HG03108 (cell line): ENCODE results near the gene JMJD1C.
A peak's percentile ranks its signal among the peaks of the same experiment; 100 is the strongest.
"Not testable (repeated sequence)": the region's sequence is repeated elsewhere in the genome, so short reads cannot be mapped to it uniquely, and the experiment has no call there.

Source experiments
- ATAC-seq: cut with Tn5 transposase; IDR thresholded peaks from one replicate; pipeline ENCODE4 v1.9.1; 2021; ENCODE audit warnings: moderate library complexity; ENCODE audit not compliant: unreplicated experiment

Gene JMJD1C

GRCh38 chr10:63412304-63412703 lies 53.5 kb downstream of the JMJD1C start:
- ATAC-seq: no peak

- no peak for ATAC-seq
Observed at GRCh38 chr10:63410633-63411032, 55.1 kb downstream of the JMJD1C start.

GRCh38 chr10:63409465-63410027 lies 56.2 kb downstream of the JMJD1C start:
- no peak for ATAC-seq

- no peak for ATAC-seq
Observed at GRCh38 chr10:63407136-63407662, 58.6 kb downstream of the JMJD1C start.

- ATAC-seq: no peak
Observed at GRCh38 chr10:63396133-63396761, 69.5 kb downstream of the JMJD1C start.

DNA sequence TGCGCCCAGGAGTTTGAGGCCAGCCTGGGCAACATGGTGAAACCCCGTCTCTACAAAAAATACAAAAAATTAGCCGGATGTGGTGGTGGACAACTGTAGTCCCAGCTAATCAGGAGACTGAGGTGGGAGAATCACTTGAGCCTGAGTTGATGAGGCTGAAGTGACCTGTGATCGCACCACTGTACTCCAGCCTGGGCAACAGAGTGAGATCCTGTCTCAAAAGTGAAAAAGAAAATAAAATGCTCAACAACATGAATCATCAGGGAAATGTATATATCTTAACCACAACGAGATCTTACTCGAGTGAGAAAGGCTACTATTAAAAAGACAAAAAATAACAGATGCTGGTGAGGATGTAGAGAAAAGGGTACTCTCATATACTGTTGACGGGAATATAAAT lies 72.7 kb downstream of the JMJD1C start:
- no peak for ATAC-seq

GRCh38 chr10:63392224-63392623 lies 73.6 kb downstream of the JMJD1C start:
- ATAC-seq: no peak

DNA sequence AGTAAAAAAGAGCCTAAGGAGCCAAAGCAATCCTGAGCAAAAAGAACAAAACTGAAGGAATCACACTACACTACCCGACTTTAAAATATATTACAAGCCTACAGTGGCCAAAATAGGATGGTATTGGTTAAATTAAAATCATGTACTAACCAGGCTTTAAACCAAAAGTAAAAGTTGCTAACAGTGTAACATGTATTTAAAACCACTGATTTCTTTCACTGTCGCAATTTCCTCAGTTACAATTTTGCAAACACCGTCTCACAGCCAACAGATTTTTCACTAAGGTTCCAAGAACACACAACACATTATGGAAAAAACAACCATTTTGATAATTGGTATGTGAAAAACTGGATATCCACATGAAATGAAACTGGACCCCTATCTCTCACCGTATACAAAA lies 74.0 kb downstream of the JMJD1C start:
- no peak for ATAC-seq

DNA sequence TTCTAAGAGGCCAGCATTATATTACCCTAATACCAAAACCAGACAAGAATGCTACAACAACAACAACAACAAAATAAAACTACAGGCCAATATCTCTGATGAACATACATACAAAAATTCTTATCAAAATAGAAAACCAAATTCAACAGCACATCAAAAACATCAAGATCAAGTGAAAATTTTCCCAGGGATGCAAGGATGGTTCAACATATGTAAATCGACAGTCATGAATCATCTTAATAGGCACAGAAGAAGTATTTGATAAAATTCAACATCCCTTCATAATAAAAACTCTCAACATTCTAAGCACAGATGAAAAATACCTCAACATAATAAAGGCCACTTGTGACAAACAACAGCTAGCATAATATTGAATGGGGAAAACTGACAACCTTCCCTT lies 75.3 kb downstream of the JMJD1C start:
- ATAC-seq: no peak

- peak; percentile 67 for ATAC-seq
Observed at GRCh38 chr10:63388421-63389031, 77.3 kb downstream of the JMJD1C start.

GRCh38 chr10:63385254-63385653 lies 80.5 kb downstream of the JMJD1C start:
- ATAC-seq: no peak

GRCh38 chr10:63384675-63385074 lies 81.1 kb downstream of the JMJD1C start:
- ATAC-seq: no peak

- ATAC-seq: no peak
Observed at GRCh38 chr10:63384001-63384400, 81.8 kb downstream of the JMJD1C start.

GRCh38 chr10:63383141-63383540 lies 82.6 kb downstream of the JMJD1C start:
- no peak for ATAC-seq

DNA sequence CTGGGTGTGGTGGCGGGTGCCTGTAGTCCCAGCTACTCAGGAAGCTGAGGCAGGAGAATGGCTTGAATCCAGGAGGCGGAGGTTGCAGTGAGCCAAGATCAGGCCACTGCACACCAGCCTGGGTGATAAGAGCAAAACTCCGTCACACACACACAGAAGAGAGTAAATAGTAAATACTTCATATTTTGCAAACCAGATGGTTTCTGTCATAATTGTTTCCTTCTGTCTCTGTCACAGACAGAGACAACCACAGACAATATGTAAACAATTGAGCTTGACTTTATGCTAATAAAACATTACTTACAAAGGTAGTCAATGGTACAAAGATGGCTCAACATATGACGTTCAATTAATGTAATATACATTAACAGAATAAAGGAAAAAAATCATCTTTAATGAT lies 83.7 kb downstream of the JMJD1C start:
- no peak for ATAC-seq

GRCh38 chr10:63377305-63377661 lies 88.5 kb downstream of the JMJD1C start:
- ATAC-seq: not testable (repeated sequence)

DNA sequence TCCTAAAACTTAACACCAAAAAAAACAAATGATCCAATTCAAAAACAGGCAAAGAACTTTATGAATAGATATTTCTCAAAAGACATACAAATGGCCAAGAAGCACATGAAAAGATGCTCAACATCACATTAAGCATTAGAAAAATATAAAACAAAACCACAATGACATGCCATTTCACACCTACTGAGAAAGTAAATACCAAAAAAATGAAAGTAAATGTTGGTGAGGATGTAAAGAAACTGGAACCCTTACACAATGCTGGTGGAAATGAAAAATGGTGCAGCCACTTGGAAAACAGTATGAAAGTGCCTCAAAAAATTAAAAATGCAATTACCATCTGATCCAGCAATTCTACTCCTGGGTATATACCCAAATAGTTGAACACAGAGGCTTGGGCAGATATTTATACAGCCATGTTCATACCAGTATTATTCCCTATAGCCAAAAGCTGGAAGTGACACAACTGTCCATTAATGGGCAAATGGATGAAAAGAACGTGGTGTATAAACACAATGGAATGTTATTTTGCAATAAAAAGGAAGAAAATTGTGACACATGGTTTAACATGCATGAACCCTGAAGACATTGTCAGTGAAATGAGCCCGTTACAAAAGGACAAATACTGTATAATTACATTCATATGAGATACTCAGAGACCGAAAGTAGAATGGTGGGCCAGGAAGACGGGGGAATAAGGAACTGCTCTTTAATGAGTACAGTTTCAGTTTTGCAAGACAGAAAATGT lies 89.0 kb downstream of the JMJD1C start:
- ATAC-seq: peak; percentile 91

DNA sequence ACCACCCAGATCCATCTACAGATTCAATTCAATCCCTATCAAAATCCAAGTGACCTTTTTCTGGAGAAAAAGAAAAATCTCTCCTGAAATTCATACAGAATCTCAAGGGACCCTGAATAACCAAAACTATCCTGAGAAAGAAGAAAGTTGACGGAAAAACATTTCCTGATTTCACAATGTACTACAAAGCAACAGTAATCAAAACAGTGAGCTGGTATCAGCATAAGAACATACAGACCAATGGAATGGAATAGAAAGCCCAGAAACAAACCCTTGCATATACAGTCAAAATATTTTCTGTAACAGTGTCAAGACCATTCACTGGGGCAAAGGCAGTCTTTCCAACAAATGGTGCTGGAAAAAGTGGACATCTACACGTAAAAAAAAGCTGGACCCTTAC lies 89.9 kb downstream of the JMJD1C start:
- no peak for ATAC-seq

DNA sequence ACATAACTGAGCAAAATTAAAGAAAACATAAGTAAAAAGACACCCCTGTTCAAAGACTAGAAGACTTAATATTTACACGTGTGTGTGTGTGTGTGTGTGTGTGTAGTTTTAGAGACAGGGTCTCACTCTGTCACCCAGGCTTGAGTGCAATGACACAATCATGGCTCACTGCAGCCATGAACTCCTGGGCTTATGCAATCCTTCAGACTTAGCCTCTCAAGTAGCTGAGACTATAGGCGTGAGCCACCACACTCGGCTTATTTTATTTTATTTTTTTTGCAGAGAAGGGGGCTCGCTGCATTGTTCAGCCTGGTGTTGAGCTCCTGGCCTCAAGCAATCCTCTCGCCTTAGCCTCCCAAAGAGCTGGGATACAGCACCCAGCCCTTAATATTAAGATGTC lies 90.3 kb downstream of the JMJD1C start:
- ATAC-seq: no peak

- no peak for ATAC-seq
Observed at GRCh38 chr10:63374991-63375390, 90.8 kb downstream of the JMJD1C start.

DNA sequence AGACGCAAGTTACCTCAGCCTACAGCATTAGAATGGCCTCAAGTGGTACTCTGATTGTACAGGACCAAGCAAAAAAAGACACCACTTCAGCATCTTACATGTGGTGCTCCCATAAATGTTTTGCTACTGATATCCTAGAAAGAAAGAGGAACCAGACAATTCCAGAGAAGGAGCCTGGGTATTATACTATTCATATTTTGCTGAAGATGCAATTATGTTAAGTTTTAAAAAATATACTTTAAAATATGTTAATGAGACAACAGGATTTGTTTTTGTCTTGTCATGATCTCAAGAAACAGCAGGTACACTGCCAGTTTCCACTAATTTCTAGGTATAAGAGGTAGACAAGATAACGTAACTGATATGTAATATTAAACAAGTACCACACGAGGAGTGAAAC lies 92.6 kb downstream of the JMJD1C start:
- ATAC-seq: no peak

- ATAC-seq: no peak
Observed at GRCh38 chr10:63369711-63370110, 96.1 kb downstream of the JMJD1C start.
